Activated naive CD4-positive, alpha-beta T cell treated with anti-CD3 and anti-CD28 coated beads, Interleukin-2, amount 50 U/mL, for 72 hours (primary cell): Measurements from ENCODE around the gene HECTD2. TPM values are rescaled to one million over a fixed set of nuclear protein-coding genes. Genes with fewer than 3 reads are reported as not detected.
"Not testable (repeated sequence)": the region's sequence is repeated elsewhere in the genome, so short reads cannot be mapped to it uniquely, and the experiment has no call there.

ENCODE experiments used
- ATAC-seq, 2 donors: fragments of 150-1000 bp; cut with Tn5 transposase; 2 replicates each; pipeline ENCODE4 v1.10.0; 2021; ENCODE audit warnings: mild to moderate bottlenecking in 2 of 2, moderate library complexity in 2 of 2
- DNase-seq, 2 donors: peaks; one replicate each; pipeline ENCODE4 v3.0.0; 2021 to 2022; ENCODE audit warnings: low spot score in 2 of 2
- H3K27ac Mint-ChIP-seq, 2 donors: one replicate each; pipeline ENCODE4 v1.8.0; 2022; ENCODE audit warnings: mild to moderate bottlenecking in 2 of 2, mixed read lengths in 2 of 2
- H3K36me3 Mint-ChIP-seq, 2 donors: one replicate each; pipeline ENCODE4 v1.8.0; 2022; ENCODE audit warnings: mixed read lengths in 2 of 2
- H3K9me3 Mint-ChIP-seq, 2 donors: one replicate each; pipeline ENCODE4 v1.8.0; 2022; ENCODE audit warnings: mixed read lengths in 2 of 2
- total RNA-seq, 2 donors: library from RNA; stranded (reverse); gene quantifications; one replicate each; pipeline ENCODE4 v1.2.3, GENCODE V29; 2022

Gene HECTD2
- total RNA-seq, 2 donors from 2014 or later: 3.0 to 6.0 TPM

- H3K9me3 Mint-ChIP-seq: no peaks in the 10 kb centered on the region
- no peaks in the 10 kb centered on the region for H3K36me3 Mint-ChIP-seq
- no peak for ATAC-seq
- DNase-seq: no peak
- H3K27ac Mint-ChIP-seq: no peak overlapping the region
Observed at GRCh38 chr10:91496016-91496415, 85.9 kb downstream of the HECTD2 start.

- ATAC-seq (peak; percentile 28 to 91), DNase-seq (no peak)
- Mint-ChIP-seq H3K9me3 (no peaks in the 10 kb centered on the region), H3K36me3 (no peaks in the 10 kb centered on the region), H3K27ac (peak overlapping the region in 1 of 2 donors; percentile 74)
Observed at GRCh38 chr10:91511549-91512330, 101.6 kb downstream of the HECTD2 start.

GRCh38 chr10:91512458-91512857 is 102.3 kb downstream of the HECTD2 start:
- DNase-seq: no peak
- H3K27ac Mint-ChIP-seq: no peak overlapping the region
- peaks cover 0 to 2% of the 10 kb centered on the region in 2 donors for H3K36me3 Mint-ChIP-seq
- no peaks in the 10 kb centered on the region for H3K9me3 Mint-ChIP-seq
- ATAC-seq: no peak

GRCh38 chr10:91513598-91514424 is 103.7 kb downstream of the HECTD2 start:
- H3K36me3 Mint-ChIP-seq: peaks cover 0 to 7% of the 10 kb centered on the region in 2 donors
- ATAC-seq (no peak), DNase-seq (no peak)
- H3K9me3 Mint-ChIP-seq: peaks cover 0 to 4% of the 10 kb centered on the region in 2 donors
- no peak overlapping the region for H3K27ac Mint-ChIP-seq

GRCh38 chr10:91514787-91515186 is 104.6 kb downstream of the HECTD2 start:
- no peak for ATAC-seq
- no peak for DNase-seq
- Mint-ChIP-seq H3K27ac (no peak overlapping the region), H3K36me3 (peaks cover 0 to 7% of the 10 kb centered on the region in 2 donors), H3K9me3 (peaks cover 0 to 4% of the 10 kb centered on the region in 2 donors)

- DNase-seq: no peak
- Mint-ChIP-seq H3K27ac (no peak overlapping the region), H3K9me3 (peaks cover 0 to 8% of the 10 kb centered on the region in 2 donors), H3K36me3 (peaks cover 0 to 7% of the 10 kb centered on the region in 2 donors)
- ATAC-seq: no peak
Observed at GRCh38 chr10:91517394-91517793, 107.2 kb downstream of the HECTD2 start.

GRCh38 chr10:91519899-91520514 is 109.9 kb downstream of the HECTD2 start:
- peaks cover 0 to 8% of the 10 kb centered on the region in 2 donors for H3K9me3 Mint-ChIP-seq
- no peak for ATAC-seq
- no peak for DNase-seq
- no peak overlapping the region for H3K27ac Mint-ChIP-seq
- H3K36me3 Mint-ChIP-seq: peaks cover 0 to 7% of the 10 kb centered on the region in 2 donors

- ATAC-seq (no peak), DNase-seq (no peak)
- Mint-ChIP-seq H3K27ac (no peak overlapping the region), H3K36me3 (peaks cover 0 to 7% of the 10 kb centered on the region in 2 donors), H3K9me3 (peaks cover 0 to 8% of the 10 kb centered on the region in 2 donors)
Observed at GRCh38 chr10:91520661-91521060, 110.5 kb downstream of the HECTD2 start.

GRCh38 chr10:91521439-91521838 is 111.3 kb downstream of the HECTD2 start:
- peaks cover 0 to 8% of the 10 kb centered on the region in 2 donors for H3K9me3 Mint-ChIP-seq
- ATAC-seq: no peak

GRCh38 chr10:91525896-91526712 is 116.0 kb downstream of the HECTD2 start:
- ATAC-seq: no peak

More at GRCh38 chr10:91521439-91521838, 111.3 kb downstream of the HECTD2 start:
- DNase-seq: no peak
- H3K36me3 Mint-ChIP-seq: peaks cover 0 to 7% of the 10 kb centered on the region in 2 donors
- no peak overlapping the region for H3K27ac Mint-ChIP-seq

GRCh38 chr10:91528080-91528479 is 117.9 kb downstream of the HECTD2 start:
- Mint-ChIP-seq H3K9me3 (no peaks in the 10 kb centered on the region), H3K27ac (no peak overlapping the region)
- ATAC-seq: no peak

More at GRCh38 chr10:91525896-91526712, 116.0 kb downstream of the HECTD2 start:
- no peak for DNase-seq
- Mint-ChIP-seq H3K9me3 (peaks cover 0 to 4% of the 10 kb centered on the region in 2 donors), H3K27ac (no peak overlapping the region), H3K36me3 (no peaks in the 10 kb centered on the region)

GRCh38 chr10:91528768-91529167 is 118.6 kb downstream of the HECTD2 start:
- H3K9me3 Mint-ChIP-seq: no peaks in the 10 kb centered on the region
- ATAC-seq (no peak), DNase-seq (no peak)
- H3K36me3 Mint-ChIP-seq: no peaks in the 10 kb centered on the region
- no peak overlapping the region for H3K27ac Mint-ChIP-seq

More at GRCh38 chr10:91528080-91528479, 117.9 kb downstream of the HECTD2 start:
- DNase-seq: no peak
- H3K36me3 Mint-ChIP-seq: no peaks in the 10 kb centered on the region

- not testable (repeated sequence) for H3K36me3 Mint-ChIP-seq, DNase-seq, ATAC-seq, H3K27ac Mint-ChIP-seq, H3K9me3 Mint-ChIP-seq
Observed at GRCh38 chr10:91534789-91535188, 124.6 kb downstream of the HECTD2 start.

- H3K36me3 Mint-ChIP-seq: no peaks in the 10 kb centered on the region
- no peak for DNase-seq
- no peak overlapping the region for H3K27ac Mint-ChIP-seq
- ATAC-seq: no peak
- peaks cover 0 to 4% of the 10 kb centered on the region in 2 donors for H3K9me3 Mint-ChIP-seq
Observed at GRCh38 chr10:91536111-91536510, 126.0 kb downstream of the HECTD2 start.

GRCh38 chr10:91536733-91537132 is 126.6 kb downstream of the HECTD2 start:
- DNase-seq (no peak), ATAC-seq (no peak)
- H3K27ac Mint-ChIP-seq: no peak overlapping the region
- H3K9me3 Mint-ChIP-seq: peaks cover 0 to 4% of the 10 kb centered on the region in 2 donors
- no peaks in the 10 kb centered on the region for H3K36me3 Mint-ChIP-seq
